Measurements from ENCODE around the gene FOXO3.
"Not testable (repeated sequence)": the region's sequence is repeated elsewhere in the genome, so short reads cannot be mapped to it uniquely, and the experiment has no call there.

The FOXO3 gene

DNA sequence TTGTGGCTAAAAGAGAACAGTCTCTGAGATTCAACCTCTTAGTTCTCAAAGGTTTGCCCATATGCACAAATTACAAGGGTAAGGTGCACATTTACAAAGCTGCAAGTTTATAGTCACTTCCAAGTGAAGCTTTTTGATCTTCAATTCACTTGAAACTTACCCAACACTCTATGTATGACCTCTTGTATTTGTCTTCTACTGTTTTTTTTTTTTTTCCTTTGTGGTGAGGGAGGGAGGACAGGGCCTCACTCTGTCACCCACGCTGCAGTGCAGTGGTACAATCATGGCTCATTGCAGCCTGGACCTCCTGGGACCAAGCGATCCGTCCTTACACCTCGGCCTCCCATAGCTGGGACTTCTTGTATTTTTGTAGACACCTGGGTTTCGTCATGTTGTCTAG lies 4.5 kb upstream of the FOXO3 start:
- no peak for DNase-seq

DNA sequence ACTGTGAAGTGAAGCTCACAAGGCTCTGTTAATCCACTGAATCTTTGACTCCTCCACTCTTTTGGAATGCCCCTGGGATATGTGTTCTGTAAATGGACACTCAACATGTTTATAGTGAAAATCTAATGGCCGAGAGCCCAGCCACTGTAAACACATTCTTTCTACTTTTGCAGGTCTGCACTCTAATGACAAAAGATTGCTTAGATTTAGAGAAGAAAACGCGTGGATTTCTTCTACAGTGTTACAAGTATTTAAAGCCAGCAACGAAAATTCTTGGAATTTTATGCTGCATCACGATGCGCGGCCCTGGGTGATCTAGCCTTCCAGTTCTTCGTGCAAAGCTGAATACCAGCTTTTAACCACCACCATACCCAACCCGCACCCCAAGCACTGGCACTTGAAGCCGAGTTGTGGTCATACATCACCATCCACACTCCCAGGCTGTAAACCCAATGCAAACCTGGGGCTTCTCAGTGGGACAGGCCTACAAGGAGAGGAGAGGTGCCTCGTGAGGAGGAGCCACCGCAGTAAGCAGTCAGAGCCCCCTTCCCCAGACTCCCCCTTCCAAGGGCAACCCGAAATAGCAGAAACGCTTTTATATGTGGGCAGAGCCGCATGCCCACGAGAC lies 3.7 kb upstream of the FOXO3 start:
- DNase-seq, result no peak

DNA sequence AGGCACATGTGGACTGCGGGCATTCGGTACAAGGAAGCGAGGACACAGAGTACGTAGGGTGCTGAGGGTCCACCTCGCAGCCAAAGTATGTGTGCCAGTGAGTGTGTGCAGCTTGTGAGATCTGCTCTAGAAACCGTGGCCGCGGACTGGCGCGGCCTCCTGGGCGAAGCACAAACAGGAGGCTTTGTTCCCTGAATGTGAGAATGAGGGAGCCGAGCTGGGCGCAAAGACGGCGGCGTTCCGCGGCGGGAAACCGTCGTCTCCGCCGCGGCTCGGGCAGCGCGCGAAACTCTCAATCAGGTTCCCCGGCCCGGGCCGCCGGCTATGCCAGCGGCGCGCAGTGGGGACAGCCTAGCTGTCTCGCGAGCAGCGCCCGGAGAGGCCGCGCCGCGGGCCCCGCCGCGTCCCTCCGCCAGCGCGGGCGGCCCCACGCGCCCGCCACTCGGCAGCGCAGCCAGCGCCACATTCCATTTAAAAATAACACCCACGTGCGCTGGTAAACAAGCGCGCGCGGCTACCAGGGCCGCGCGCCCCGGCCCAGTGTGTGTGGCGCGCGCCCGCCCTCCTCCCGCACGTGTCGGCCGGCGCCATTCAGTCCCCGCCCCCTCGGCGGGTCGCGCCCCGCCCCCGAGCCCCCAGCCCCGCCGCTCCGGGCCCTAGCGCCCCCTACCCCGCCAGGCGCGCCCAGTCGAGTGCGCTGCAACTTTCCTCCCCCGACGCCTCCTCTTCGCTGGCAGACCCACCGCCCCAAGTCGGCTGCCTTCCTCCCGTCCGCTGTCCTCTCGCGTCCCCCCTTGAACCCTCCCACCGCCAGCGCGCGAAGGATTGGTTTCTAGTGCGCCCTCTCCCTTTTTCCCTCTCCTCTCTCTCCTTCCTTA lies 3.0 kb upstream of the FOXO3 start:
- peak; percentile 72 for DNase-seq

DNA sequence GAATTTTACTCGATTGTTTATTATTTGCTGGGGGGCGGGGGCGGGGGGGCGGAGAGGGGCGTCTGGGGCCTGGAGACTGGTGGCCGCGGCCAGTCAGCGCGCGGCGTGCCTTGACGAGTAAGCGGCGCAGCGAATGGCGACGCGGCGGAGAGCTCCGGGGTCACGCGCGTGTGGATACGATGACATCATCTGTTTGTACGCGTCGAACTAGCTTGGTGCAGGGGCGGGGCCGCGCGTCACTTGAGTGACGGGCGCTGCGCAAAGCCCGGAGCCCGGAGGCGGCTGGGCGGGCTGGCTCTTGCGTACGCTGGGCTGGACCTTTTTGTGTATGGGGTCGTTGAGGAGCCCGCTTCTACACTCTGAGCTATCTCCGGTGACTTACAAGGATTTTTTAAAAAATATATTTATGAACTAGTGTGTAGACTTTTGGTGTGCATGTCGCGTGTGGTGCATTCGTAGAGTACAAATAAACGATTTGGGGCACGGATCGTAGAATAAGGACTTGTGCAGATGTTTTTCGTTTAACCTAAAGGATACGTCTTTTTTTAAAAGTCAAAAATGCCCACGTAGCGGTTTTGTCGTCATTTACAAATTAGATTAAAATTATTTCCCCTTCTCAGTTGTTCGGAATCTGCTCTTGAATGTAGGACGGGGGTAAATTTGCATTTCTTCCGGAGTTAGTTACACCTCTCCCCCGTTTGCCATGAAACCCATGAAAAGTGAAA lies 2.2 kb upstream of the FOXO3 start:
- DNase-seq, result peak; percentile 96

DNA sequence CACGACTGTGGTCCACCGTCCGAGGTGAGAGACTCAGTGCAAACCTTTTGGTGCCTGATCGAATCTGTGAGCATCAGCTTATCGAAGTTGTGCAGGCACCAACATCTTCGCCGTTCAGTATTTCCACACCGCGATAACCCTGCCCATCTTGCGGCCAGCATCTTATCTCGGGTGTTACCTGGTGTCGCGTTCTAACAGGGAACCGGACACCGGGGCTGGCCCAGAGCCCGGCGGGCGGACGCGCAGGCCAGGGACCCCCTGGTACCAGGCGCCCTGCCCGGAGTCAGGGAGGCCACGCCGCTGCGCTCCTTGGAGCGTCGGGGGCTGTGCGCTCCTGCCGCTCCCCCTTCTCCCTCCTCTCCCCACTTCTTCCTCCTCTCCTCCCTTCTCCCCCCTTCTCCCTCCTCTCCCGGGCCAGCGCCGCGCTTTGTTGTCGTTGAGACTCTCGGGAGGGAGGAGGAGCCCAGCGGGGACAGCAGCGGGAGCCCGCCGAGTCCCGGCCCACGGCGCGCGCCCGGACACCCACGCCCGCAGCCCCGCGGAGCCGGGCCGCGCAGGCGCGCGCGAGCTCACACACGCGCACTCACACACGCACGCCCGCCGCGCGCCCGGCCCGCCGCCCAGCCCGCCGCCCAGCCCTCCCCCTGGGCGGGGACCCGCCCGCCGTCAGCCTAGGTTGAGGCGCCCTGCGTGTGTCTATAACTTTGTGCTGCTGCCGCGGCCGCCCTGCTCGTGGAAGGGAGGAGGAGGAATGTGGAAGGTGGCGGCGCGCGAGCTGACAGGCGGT lies 1.4 kb upstream of the FOXO3 start:
- DNase-seq, result peak; percentile 84

DNA sequence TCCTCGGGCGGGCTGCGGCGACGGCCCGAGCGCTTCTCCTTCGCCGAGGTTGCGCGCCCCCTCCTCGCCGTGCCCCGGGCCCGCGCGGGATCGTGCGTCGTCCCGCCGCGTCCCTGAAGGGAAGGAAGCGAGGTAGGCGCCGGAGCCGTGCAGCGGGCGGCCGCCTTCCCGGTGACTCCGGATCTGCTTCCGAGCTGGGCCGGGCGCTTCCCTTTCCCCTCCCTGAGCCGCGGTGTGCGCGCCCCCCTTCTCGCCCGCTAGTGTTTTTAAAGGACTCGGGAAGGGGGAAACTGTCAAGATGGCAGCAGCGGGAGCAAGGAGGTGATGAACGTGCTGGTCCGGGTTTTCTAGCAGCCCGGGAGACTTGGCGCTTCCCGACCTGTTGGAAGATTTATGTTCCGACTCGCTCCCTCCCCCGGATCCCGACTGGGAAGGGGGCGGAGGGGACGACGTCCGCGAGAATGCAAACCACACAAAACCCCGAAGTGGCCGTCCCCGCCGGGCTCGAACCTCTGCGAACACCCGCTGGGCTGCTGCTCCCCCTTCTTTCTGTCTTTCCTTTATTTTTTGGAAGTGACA lies 744 bp upstream of the FOXO3 start:
- DNase-seq, result no peak

DNA sequence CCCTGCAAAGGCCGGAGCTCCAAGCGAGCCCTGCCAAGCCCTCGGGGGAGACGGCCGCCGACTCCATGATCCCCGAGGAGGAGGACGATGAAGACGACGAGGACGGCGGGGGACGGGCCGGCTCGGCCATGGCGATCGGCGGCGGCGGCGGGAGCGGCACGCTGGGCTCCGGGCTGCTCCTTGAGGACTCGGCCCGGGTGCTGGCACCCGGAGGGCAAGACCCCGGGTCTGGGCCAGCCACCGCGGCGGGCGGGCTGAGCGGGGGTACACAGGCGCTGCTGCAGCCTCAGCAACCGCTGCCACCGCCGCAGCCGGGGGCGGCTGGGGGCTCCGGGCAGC lies 561 bp downstream of the FOXO3 start:
- not testable (repeated sequence) for DNase-seq

DNA sequence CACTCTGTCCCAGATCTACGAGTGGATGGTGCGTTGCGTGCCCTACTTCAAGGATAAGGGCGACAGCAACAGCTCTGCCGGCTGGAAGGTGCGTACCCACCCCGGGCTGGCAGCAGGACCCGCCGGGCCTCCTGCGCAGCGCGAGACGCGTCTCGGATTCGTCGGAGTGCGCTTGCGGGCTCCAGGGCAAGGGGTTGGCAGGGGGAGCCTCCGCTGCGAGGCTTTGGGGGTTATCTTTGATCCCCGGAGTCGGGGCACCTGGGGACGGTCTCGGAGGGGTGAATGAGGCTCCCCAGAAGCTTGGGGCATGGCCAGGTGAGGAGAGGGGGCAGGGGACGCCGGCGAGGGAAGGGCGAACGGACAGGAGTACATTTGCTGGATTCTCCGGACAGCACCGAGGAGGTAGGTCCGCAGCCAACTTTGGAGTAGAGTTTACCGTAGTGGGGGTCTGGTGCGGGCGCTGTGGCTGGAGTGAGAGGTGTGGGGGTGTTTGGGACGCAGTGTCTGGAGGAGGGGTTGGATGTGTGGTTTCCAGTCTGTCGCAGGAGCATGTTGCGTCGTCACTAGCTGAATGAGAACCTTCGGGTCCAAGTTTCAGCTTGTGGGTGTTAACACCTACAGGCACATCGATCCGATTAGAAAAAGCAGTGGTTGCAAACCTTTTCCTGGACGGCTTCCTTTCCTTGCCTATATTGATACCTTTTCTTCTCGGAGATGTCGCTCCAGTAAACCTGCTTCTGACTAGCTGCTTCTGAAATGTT lies 1.2 kb downstream of the FOXO3 start:
- no peak for DNase-seq

DNA sequence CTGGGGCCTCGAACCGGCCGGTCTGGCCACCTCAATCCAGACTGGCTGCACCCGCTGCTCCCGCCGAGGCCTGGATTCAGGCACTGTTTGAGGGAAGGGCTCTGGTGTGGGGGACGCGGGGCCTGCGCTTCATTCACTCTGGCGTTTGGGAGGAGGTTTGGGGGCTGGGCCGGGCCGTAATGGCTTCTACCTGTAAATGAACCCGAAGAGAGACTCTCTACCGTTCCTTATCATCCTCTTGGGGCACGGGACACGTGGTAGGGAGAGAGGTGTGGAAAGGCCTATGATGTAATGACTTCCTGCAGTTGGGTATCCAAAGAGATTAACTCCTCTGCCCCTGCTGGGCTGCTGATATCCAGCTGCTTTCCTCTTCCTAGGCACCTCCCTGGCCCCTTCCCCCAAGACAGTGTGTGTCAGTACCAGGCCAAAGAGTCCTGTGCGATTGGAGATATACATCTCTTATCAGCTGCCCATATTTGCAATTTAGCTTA lies 1.8 kb downstream of the FOXO3 start:
- no peak for DNase-seq

DNA sequence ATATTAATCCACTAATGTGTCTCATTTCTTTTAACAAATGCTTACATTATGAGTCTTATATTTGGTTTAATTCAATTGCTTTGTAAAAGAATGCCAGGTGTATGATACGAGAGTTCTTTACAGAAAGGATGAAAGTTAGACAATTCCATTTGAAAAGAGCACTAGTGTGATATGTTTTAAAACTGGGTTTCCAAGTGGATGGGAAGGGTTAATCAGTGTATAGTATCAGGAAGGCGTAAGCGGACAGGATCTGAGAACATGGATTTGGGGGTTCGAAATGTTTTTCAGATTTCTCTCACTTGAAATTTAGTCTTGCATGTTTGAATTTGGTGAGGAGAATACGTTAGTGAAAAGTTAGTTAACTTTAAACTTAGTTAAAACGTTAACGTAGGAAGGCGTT lies 2.6 kb downstream of the FOXO3 start:
- DNase-seq, result no peak

DNA sequence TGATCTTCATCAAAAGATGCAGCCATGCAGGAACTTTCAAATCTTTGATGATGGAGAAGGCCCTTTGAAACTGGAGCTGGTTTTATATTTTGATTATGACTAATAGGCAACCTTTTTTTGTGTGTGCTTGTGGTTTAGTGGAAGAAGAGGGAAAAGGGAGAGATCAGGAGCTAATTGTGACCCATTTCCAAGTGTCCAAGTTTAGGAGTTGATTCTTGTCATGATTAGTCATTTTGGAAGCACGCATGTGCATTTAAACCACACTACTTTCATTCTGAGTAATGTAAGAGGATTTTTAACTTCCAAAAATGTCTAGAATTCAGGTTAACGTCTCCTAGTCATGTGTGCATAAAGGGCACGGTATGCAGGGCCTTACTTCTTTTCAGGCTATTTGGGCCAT lies 3.5 kb downstream of the FOXO3 start:
- no peak for DNase-seq

DNA sequence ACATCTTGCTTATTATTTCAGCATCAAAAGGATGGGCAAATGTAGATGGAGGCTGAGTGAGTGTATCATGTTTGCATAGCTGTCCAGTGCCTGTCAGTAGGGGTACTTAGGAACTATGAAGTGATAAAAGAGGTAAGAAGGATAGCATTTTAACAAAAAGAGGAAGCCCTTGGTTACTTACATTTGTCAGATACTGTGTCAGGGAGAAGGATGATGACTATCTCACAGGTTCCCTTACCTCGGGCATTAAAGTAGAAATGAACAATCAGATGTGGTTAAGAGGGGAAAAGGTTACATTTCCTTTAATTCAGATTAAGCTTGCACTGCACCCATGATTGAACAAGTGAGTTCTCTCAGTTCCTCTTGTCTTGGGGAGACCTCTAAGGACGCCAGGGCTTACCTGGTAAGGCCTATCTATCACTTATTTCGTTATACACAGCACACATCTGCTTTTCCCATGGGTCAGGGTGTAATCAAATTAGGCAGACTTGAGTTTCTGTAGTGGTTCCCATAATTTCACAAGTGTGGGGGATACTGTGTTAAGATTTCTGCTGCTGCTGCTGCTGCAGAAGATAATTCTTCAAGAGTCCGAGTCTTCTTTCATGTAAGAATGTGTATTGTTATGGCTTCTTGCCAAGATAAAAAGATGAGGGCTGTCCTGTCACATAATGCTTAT lies 4.5 kb downstream of the FOXO3 start:
- DNase-seq, result no peak

DNA sequence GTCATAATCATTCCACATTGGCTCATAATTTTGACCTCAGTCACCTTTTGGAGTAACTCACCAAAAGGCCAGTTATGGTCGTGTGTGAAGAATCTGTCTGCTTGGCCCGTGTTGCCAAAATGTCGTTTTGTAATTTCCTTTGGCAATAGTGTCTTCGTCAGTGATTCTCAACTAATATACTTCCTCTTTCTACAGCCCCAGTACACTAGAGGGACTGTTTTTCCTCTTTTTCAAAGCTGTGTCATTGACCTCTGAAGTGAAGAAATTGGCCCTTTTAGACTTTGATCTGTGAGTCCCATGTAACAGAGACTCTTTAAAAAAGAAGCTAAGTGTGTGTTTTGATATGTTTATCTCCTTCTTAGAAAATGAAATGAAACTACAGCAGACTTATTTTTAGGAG lies 5.2 kb downstream of the FOXO3 start:
- DNase-seq, result no peak

DNA sequence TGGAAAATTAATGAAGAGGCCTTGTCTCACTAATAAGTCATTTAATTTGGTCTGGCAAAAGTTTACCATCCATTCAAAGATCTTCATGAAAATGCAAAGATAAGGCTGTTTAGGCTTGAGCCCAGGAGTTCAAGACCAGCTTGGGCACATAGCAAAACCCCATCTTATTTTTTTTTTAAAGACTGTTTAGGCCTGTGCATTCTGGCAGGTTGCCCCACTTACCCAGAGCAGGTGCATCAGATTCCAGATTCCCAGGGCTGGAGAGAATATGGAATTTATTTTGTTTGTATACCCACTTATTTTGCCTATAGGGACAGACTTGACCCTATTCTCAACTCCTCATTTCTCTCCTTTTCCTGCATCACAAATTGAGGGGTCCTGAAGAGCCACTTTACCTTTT lies 5.7 kb downstream of the FOXO3 start:
- DNase-seq, result no peak

DNA sequence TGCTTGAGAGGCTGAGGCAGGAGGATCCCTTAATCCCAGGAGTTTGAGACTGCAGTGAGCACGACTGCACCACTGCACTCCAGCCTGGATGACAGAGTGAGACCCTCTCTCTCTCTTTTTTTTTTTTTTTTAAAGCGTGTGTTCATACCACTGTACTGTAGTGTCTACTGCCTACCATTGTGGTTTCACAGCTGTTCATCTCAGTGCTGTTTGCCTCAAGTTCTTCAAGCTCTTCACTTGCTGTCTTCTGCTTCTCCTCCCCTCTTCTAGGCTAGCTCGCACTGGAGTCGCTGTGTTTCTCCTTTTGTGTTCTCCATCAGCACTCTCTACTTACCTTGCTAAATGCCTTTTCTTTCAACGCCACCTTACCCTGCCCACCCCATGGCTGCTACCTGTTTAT lies 7.4 kb downstream of the FOXO3 start:
- no peak for DNase-seq

DNA sequence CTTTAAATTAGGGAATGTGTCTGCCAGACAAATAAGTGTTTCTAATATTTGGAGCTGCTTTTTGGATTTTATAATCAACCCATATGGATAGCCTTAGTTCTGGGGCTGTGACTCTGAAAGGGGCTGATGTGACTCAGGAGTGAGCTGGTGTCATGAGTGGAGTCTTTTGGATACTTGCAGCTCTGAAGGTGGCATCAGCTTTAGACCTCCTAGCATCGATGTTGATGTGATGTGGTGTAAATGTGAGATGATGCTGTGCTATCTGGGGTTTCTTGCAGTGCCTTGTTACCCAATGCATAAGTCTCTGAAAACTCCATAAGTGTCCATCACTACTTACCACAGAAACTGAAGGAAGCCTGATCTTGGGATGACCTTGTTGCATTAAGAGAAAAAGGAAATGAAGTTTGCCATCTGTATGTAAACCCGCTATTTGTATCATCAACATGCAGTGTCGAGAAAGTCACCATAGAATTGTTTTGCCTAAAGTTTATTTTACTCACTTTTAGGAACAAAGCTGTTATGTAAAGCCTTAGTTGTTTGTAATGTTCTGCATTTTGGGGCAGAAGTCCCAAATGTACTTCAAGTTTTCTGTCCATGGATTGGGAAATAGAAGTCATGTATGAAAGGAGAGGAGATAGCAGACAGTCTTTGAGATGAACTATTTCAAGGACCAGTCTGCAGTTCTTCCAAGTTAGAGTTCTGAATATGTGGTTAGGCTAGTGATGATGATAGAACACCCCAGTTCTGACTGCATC lies 8.0 kb downstream of the FOXO3 start:
- no peak for DNase-seq

DNA sequence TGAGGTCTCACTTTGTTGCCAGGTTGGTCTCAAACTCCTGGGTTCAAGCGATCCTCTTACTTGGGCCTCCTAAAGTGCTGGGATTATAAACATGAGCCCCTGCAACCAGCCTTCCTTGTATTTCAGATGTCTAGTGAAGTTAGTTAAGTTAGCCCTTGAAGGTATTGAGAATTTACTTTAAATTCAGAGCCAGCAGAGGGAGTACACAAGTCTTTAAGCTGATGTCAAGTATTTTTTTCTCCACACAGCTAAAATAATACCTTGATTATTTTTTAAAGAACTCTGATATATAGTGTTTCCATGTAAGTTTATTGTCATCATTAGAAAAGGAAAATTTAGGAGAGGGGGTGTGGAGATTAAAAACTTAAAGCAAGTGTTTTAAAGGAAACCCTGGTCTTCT lies 9.8 kb downstream of the FOXO3 start:
- DNase-seq, result no peak

DNA sequence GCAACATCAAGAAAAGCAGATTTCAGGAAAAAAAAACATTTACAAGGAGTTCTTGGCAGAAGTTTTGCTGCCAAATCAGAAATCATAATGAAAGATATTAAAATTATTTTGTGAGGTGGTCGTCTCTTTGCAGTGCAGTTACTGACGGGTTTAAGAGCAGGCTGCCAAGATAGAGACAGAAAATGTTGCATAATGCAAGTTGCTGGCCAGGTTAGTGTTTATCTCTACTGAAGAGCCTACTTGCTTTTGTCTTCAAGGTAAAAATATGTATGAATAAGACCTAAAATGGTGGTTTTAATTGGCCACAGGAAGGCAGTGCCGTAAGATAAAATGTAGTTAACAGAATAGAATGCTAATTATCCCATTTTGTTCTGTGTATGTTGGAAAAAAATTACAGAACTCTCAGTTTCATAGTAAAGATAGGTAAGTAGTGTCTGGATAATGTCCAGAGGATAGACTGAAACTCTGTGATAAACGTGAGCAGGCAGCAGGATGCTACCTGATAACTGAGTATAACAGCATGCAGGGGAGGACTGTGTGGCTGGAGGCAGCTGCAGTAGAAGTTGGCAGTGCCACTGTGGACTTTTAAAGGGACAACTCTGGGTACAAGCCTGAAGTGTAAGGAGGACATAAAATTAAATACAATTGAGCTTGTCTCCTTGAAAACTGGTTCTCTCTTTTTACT lies 13.9 kb downstream of the FOXO3 start:
- DNase-seq, result no peak

DNA sequence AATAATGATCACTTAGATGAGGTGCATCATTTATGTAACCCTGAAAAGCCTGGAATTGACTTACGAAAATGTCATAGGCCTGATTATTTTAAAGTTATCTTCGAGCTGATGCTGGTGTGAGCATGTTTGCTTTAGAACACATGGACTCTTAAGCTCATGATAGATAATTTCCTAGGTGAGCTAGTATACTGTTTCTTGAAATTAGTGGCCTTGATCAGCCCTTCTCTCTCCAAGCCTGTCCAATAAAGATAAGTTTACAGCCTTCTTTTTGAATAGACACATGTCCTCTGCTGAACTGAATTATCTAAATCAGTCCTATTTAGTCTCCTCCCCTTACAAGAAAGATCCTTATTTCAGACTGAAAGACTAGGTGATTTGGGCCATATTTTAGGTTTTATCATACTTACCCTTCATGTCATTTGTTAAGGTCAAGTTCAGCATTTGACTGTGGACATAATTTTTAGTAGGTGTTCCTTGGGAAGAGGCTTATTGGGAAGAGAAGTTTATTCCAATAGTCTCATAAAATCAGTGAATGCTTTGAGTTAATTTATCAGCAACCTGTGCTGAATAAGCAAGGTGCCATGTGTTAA lies 15.3 kb downstream of the FOXO3 start:
- DNase-seq, result no peak

DNA sequence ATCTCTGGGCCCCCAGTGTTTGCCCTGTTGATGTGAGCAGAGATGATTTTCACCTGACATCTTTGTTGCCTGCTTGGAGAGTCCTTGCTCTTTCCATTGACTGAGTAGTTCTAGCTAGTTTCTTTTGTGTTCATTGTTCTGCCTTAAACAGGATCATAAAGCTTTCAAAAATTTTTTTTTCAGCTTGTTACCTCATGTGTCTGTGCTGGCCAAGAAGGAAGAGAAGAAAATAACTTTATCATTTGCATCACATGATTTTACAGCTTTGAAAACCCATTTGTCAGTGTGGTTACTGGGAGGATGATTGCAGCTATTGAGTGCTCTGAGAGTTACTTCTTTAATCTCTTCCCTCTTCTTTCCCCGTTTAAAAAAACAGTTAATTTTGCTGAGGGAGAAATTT lies 16.0 kb downstream of the FOXO3 start:
- DNase-seq, result no peak
